ENCODE measurements around the gene PTPRM.

The PTPRM gene

GRCh38 chr18:7904529-7904928, 337.4 kb downstream of the PTPRM start:
- DNase-seq, result no peak

- DNase-seq, result no peak
Observed at GRCh38 chr18:7908681-7909299, 341.7 kb downstream of the PTPRM start.

- no peak for DNase-seq
Observed at GRCh38 chr18:7914834-7915670, 347.9 kb downstream of the PTPRM start.

- DNase-seq, result no peak
Observed at GRCh38 chr18:7918701-7919100, 351.6 kb downstream of the PTPRM start.

GRCh38 chr18:7919565-7919964, 352.4 kb downstream of the PTPRM start:
- no peak for DNase-seq

- peak in 2 of 3 donors; percentile 4 to 8 for DNase-seq
Observed at GRCh38 chr18:7921938-7922587, 354.9 kb downstream of the PTPRM start.

- no peak for DNase-seq
Observed at GRCh38 chr18:7923105-7923504, 356.0 kb downstream of the PTPRM start.

- no peak for DNase-seq
Observed at GRCh38 chr18:7924616-7925015, 357.5 kb downstream of the PTPRM start.

- DNase-seq, result no peak
Observed at GRCh38 chr18:7926526-7926925, 359.4 kb downstream of the PTPRM start.

- DNase-seq, result no peak
Observed at GRCh38 chr18:7927119-7927518, 360.0 kb downstream of the PTPRM start.

GRCh38 chr18:7931763-7932162, 364.6 kb downstream of the PTPRM start:
- DNase-seq, result no peak

- DNase-seq, result no peak
Observed at GRCh38 chr18:7937268-7937667, 370.2 kb downstream of the PTPRM start.

GRCh38 chr18:7939521-7939920, 372.4 kb downstream of the PTPRM start:
- DNase-seq, result no peak

- no peak for DNase-seq
Observed at GRCh38 chr18:7940379-7940778, 373.3 kb downstream of the PTPRM start.

- DNase-seq, result no peak
Observed at GRCh38 chr18:7940971-7941370, 373.9 kb downstream of the PTPRM start.

GRCh38 chr18:7941533-7941932, 374.4 kb downstream of the PTPRM start:
- DNase-seq, result no peak

- DNase-seq, result no peak
Observed at GRCh38 chr18:7945882-7946281, 378.8 kb downstream of the PTPRM start.

- DNase-seq, result no peak
Observed at GRCh38 chr18:7946734-7947377, 379.7 kb downstream of the PTPRM start.

- DNase-seq, result no peak
Observed at GRCh38 chr18:7950380-7951136, 383.4 kb downstream of the PTPRM start.

- DNase-seq, result no peak
Observed at GRCh38 chr18:7953095-7953958, 386.2 kb downstream of the PTPRM start.

GRCh38 chr18:7954238-7954637, 387.1 kb downstream of the PTPRM start:
- no peak for DNase-seq

- DNase-seq, result no peak
Observed at GRCh38 chr18:7955175-7955574, 388.1 kb downstream of the PTPRM start.
